ENCODE data around the gene LCP1.

- TF ChIP-seq CTCF (IDR thresholded peaks at IDR 0.05 in 4 of 5, conservative IDR thresholded peaks at IDR 0.05 in 1 of 5), result no peak
- no peak for TF ChIP-seq POLR2A (IDR thresholded peaks at IDR 0.05)
Observed at GRCh38 chr13:46121597-46122163, 60.3 kb downstream of the LCP1 start.
